Neural cell (in vitro differentiated cells): Measurements from ENCODE around the gene ANKS1B.

Experiments used
- EP300 ChIP-seq: fragments of 450-650 bp; conservative IDR thresholded peaks from 2 replicates; pipeline ENCODE4 v1.6.1; 2014; ENCODE audit warnings: antibody characterized with exemption, mild to moderate bottlenecking, moderate library complexity; ENCODE audit not compliant: poor library complexity, severe bottlenecking
- EZH2 ChIP-seq: fragments of 200-600, 300-800 bp; shearing (Covaris generic), sonication (generic); IDR thresholded peaks from 2 replicates; pipeline ENCODE4 v1.6.1; 2014; ENCODE audit warnings: antibody characterized with exemption, low read length, borderline replicate concordance, mild to moderate bottlenecking; ENCODE audit not compliant: insufficient read depth, poor library complexity, severe bottlenecking
- POLR2AphosphoS5 ChIP-seq: IDR thresholded peaks from 2 replicates; pipeline ENCODE4 v1.6.1; 2012
- TAF1 ChIP-seq: IDR thresholded peaks from 2 replicates; pipeline ENCODE4 v1.6.1; 2012; ENCODE audit warnings: low read depth
- TF ChIP-seq, protein P1 (sequence below): fragments of 450-650 bp; IDR thresholded peaks from 2 replicates; pipeline ENCODE4 v1.5.1; 2014; ENCODE audit warnings: antibody characterized with exemption, mild to moderate bottlenecking, moderate library complexity; ENCODE audit not compliant: poor library complexity, severe bottlenecking

DNA sequence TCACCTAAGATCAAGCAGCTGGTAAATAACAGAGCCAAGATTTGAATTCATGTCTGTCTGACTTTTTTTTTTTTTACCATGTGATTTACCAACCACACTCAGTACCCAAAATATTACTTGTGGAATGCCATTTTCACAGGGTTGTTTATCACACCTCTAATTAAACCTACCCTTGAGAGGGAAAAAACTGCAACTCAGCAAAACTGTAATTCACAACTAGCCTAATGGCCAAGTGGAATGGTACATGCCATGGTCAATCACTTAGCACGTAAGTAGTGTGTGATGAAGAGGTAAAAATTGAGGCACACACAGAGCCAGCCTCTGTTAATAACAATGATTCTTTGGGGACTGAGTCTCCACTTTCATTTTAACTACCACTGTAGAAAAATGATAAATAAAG, 750.0 kb downstream of the ANKS1B start:
- TF ChIP-seq, protein P1, sequence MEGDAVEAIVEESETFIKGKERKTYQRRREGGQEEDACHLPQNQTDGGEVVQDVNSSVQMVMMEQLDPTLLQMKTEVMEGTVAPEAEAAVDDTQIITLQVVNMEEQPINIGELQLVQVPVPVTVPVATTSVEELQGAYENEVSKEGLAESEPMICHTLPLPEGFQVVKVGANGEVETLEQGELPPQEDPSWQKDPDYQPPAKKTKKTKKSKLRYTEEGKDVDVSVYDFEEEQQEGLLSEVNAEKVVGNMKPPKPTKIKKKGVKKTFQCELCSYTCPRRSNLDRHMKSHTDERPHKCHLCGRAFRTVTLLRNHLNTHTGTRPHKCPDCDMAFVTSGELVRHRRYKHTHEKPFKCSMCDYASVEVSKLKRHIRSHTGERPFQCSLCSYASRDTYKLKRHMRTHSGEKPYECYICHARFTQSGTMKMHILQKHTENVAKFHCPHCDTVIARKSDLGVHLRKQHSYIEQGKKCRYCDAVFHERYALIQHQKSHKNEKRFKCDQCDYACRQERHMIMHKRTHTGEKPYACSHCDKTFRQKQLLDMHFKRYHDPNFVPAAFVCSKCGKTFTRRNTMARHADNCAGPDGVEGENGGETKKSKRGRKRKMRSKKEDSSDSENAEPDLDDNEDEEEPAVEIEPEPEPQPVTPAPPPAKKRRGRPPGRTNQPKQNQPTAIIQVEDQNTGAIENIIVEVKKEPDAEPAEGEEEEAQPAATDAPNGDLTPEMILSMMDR: no peak
- TF ChIP-seq TAF1 (no peak), EP300 (no peak), EZH2 (no peak), POLR2AphosphoS5 (no peak)
